ENCODE results near the gene CST1.
"Not testable (repeated sequence)": the region's sequence is repeated elsewhere in the genome, so short reads cannot be mapped to it uniquely, and the experiment has no call there.

GRCh38 chr20:23755131-23755611 is 4.4 kb upstream of the CST1 start:
- TF ChIP-seq CTCF (IDR thresholded peaks at IDR 0.05; ENCODE audit: insufficient read depth, low read length, poor library complexity, severe bottlenecking); EZH2phosphoT487 (conservative IDR thresholded peaks at IDR 0.05; ENCODE audit: low read length): not testable (repeated sequence)
